Measurements from ENCODE around the gene ITIH4. TPM values are rescaled to one million over a fixed set of nuclear protein-coding genes. Genes with fewer than 3 reads are reported as not detected.

Gene ITIH4
- total and polyA plus RNA-seq, 7 donors: 1.3 to 90.8 (median 29.2) TPM

DNA sequence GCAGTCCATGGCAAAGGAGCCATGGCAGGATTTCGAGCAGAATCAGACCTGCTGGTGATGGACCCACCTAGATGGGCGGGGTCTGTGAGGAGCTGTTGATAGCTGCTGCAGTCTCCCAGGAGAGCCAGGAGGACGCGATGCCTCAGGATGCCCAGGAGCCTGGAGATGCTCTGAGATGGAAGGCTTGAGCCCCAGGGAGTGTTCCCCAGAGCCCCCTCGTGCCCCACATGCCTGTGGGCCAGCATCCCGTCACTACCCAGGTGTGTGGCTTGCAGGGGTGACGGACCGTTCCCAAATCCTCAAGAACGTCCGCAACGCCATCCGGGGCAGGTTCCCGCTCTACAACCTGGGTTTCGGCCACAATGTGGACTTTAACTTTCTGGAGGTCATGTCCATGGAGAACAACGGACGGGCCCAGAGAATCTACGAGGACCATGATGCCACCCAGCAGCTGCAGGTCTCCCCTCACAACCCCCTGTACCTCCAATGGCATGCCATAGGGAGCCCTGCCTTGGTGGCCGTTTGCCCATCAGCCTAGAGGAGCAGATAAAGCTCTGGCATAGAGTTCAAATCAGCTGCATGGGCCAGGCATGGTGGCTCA is 46.4 kb downstream of the ITIH4 start:
- no peaks in the 10 kb centered on the region for H3K9me3 ChIP-seq
- no peaks in the 10 kb centered on the region for H3K4me1 ChIP-seq
- TF ChIP-seq, protein P1, sequence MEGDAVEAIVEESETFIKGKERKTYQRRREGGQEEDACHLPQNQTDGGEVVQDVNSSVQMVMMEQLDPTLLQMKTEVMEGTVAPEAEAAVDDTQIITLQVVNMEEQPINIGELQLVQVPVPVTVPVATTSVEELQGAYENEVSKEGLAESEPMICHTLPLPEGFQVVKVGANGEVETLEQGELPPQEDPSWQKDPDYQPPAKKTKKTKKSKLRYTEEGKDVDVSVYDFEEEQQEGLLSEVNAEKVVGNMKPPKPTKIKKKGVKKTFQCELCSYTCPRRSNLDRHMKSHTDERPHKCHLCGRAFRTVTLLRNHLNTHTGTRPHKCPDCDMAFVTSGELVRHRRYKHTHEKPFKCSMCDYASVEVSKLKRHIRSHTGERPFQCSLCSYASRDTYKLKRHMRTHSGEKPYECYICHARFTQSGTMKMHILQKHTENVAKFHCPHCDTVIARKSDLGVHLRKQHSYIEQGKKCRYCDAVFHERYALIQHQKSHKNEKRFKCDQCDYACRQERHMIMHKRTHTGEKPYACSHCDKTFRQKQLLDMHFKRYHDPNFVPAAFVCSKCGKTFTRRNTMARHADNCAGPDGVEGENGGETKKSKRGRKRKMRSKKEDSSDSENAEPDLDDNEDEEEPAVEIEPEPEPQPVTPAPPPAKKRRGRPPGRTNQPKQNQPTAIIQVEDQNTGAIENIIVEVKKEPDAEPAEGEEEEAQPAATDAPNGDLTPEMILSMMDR (IDR thresholded peaks at IDR 0.05): no peak
- intact Hi-C loops (cut with DNase I): no loop called here
- H3K27me3 ChIP-seq (ENCODE audit: insufficient read depth in 3 of 3, low read length in 2 of 3): peaks cover 0 to 2% (median 0%) of the 10 kb centered on the region in 3 donors
- no peaks in the 10 kb centered on the region for H3K36me3 ChIP-seq (ENCODE audit: insufficient read depth in 1 of 2, low read depth in 1 of 2)
- WGBS, 3 donors: 80 to 86% (median 84%) methylated on average over 16 to 18 of the region's 18 CpGs
- ATAC-seq (no peak), DNase-seq (peak in 1 of 2 donors; percentile 38)
- no peak overlapping the region for H3K4me3 ChIP-seq
- H3K27ac ChIP-seq: no peak overlapping the region

DNA sequence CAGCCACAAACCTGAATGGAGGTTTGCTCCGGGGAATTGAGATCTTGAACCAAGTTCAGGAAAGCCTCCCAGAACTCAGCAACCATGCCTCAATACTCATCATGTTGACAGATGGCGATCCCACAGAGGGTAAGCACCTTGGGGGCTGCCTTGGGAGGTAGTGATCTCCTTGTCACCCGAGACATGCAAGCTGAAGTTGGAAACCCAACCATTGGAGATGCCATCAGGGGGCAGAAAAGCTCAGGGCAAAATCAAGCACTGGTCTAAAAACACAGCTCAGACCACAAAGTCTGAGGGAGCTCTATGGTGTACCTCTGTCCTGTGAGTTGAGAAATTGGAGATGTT is 47.3 kb downstream of the ITIH4 start:
- Histone ChIP-seq H3K36me3 (ENCODE audit: insufficient read depth in 1 of 2, low read depth in 1 of 2) (no peaks in the 10 kb centered on the region), H3K27me3 (ENCODE audit: insufficient read depth in 3 of 3, low read length in 2 of 3) (peaks cover 0 to 2% (median 0%) of the 10 kb centered on the region in 3 donors), H3K4me3 (no peak overlapping the region), H3K4me1 (no peaks in the 10 kb centered on the region), H3K27ac (no peak overlapping the region), H3K9me3 (no peaks in the 10 kb centered on the region)
- TF ChIP-seq, protein P1 (IDR thresholded peaks at IDR 0.05): no peak
- DNase-seq (no peak), ATAC-seq (peak in 1 of 4 donors; percentile 55)
- 78 to 89% (median 82%) methylated on average over 3 of the region's 3 CpGs for WGBS, 3 donors
- intact Hi-C loops (cut with DNase I): no loop called here

DNA sequence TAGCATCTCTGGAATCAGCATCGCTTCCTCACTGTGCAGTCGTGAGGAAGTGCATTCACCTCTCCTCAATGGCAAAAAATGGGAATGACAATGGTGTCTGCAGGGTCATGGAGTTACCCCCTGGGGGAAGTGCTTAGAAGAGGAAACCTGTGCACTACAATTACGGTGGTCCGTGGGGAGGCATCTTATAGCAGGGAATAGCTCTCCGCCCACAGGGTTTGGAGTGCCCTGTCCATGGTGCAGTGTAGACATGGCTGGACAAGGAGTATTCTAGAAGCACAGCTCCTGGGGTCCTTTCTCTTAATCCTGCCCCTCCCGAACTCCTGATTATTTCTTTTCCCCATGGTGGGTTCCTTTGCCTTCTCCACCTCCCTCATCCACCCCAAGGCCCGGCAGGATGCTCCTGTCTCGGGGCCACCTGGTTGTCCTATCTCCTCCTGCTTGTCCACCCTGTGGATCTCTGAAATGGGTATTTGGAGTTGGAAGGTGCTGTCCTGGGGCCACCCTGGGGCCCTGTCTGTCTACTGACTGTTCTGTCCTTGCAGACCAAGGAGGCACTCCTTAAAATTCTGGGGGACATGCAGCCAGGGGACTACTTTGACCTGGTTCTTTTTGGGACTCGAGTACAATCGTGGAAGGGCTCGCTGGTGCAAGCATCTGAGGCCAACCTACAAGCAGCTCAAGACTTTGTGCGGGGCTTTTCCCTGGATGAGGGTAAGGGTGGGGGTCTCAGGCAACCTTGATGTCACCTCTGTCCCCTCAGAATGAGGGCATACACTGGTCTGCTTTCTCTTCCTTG is 47.9 kb downstream of the ITIH4 start:
- Histone ChIP-seq H3K27me3 (ENCODE audit: insufficient read depth in 3 of 3, low read length in 2 of 3) (peaks cover 0 to 2% (median 0%) of the 10 kb centered on the region in 3 donors), H3K27ac (no peak overlapping the region), H3K9me3 (no peaks in the 10 kb centered on the region), H3K36me3 (ENCODE audit: insufficient read depth in 1 of 2, low read depth in 1 of 2) (no peaks in the 10 kb centered on the region), H3K4me3 (no peak overlapping the region), H3K4me1 (no peaks in the 10 kb centered on the region)
- ATAC-seq (no peak), DNase-seq (no peak)
- 66 to 67% (median 66%) methylated on average over 12 of the region's 12 CpGs for WGBS, 3 donors
- intact Hi-C loops (cut with DNase I): no loop called here
- TF ChIP-seq, protein P1 (IDR thresholded peaks at IDR 0.05): no peak

DNA sequence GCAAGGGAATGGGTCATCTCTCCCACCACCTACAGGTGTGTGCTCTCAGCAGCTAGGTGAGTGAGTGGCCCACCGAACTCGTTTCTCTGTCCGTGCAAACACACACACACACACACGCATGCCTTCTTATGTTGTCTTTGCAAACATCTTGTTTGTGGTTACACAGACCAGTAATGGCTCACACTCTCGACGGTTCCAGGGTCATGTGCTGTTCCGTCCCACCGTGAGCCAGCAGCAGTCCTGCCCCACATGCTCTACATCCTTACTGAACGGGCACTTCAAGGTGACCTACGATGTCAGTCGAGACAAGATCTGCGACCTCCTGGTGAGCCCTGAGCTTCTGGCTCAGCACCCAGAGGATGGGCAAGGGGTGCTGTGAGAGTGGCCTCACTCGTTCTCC is 48.7 kb downstream of the ITIH4 start:
- no peaks in the 10 kb centered on the region for H3K36me3 ChIP-seq (ENCODE audit: insufficient read depth in 1 of 2, low read depth in 1 of 2)
- no peak for DNase-seq
- H3K4me3 ChIP-seq: no peak overlapping the region
- WGBS, 3 donors: 65 to 73% (median 73%) methylated on average over 13 of the region's 13 CpGs
- no peak overlapping the region for H3K27ac ChIP-seq
- TF ChIP-seq, protein P1 (IDR thresholded peaks at IDR 0.05): no peak
- H3K4me1 ChIP-seq: no peaks in the 10 kb centered on the region
- H3K27me3 ChIP-seq (ENCODE audit: insufficient read depth in 3 of 3, low read length in 2 of 3): peaks cover 0 to 2% (median 0%) of the 10 kb centered on the region in 3 donors
- no peaks in the 10 kb centered on the region for H3K9me3 ChIP-seq
- intact Hi-C loops (cut with DNase I): no loop called here
- no peak for ATAC-seq
